ENCODE measurements around the gene SPAG6.

Gene SPAG6

DNA sequence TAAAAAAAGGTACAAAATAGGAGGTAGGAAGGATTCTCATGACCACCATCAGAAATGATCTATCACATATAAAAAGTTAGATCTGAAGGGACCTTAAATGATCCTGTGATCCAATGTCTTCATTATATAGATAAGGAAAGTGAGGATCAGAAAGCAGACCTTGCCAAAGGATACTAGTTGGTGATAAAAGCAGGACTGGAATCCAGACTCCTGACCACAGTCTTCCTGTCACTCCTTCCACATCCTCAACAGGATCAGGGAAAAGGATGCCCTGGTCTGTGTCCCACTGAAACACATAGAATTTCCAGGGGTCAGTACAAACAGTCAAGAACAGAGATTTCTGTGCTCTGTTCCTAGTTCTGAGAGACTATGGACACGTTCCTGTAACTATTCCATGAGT is 97.2 kb downstream of the SPAG6 start:
- Histone ChIP-seq H3K4me3 (ENCODE audit: low read depth, low read length) (no peak overlapping the region), H3K36me3 (no peaks in the 10 kb centered on the region), H3K4me1 (peaks cover 37% of the 10 kb centered on the region), H3K27me3 (no peaks in the 10 kb centered on the region), H3K9me3 (no peaks in the 10 kb centered on the region)
- TF ChIP-seq, protein P1, sequence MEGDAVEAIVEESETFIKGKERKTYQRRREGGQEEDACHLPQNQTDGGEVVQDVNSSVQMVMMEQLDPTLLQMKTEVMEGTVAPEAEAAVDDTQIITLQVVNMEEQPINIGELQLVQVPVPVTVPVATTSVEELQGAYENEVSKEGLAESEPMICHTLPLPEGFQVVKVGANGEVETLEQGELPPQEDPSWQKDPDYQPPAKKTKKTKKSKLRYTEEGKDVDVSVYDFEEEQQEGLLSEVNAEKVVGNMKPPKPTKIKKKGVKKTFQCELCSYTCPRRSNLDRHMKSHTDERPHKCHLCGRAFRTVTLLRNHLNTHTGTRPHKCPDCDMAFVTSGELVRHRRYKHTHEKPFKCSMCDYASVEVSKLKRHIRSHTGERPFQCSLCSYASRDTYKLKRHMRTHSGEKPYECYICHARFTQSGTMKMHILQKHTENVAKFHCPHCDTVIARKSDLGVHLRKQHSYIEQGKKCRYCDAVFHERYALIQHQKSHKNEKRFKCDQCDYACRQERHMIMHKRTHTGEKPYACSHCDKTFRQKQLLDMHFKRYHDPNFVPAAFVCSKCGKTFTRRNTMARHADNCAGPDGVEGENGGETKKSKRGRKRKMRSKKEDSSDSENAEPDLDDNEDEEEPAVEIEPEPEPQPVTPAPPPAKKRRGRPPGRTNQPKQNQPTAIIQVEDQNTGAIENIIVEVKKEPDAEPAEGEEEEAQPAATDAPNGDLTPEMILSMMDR (IDR thresholded peaks at IDR 0.05; ENCODE audit: low read depth, low read length): no peak
- DNase-seq: peak; percentile 60

DNA sequence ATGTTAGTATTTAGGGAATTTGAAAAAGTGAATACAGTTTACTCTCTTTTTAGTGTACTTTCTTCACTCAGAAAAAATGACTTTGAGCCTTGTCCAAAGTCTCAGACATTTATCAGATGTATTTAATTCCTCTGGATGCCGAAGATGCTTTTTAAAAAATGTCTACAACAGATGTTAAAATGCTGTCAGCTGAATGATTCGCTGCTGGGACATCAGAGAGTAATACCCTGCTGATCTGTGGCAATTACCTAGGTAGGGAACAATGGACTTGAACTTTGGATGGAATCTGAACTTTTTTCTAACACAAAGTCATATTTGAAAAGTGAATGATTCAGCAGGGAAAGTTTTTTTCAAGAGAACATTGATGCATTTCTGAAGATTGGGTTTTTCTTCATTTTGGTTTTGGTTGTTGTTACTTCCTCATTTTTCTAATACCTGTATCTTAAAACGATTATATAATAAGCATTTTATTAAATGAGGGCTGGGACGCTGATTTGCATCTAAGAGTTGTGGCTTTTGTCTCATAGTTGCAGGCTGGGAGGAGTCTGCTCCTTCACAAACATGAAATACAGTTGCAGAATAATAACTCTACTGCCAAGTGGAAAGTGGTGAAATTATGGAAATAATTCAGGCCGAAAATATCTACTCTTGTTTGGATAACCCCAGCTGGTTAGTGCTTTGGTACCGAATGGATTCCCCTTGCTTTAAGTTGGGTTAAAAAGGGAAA is 98.0 kb downstream of the SPAG6 start:
- H3K27me3 ChIP-seq: no peaks in the 10 kb centered on the region
- H3K4me1 ChIP-seq: peaks cover 37% of the 10 kb centered on the region
- H3K9me3 ChIP-seq: no peaks in the 10 kb centered on the region
- H3K36me3 ChIP-seq: no peaks in the 10 kb centered on the region
- H3K4me3 ChIP-seq (ENCODE audit: low read depth, low read length): no peak overlapping the region
- TF ChIP-seq, protein P1 (IDR thresholded peaks at IDR 0.05; ENCODE audit: low read depth, low read length): no peak
- no peak for DNase-seq

DNA sequence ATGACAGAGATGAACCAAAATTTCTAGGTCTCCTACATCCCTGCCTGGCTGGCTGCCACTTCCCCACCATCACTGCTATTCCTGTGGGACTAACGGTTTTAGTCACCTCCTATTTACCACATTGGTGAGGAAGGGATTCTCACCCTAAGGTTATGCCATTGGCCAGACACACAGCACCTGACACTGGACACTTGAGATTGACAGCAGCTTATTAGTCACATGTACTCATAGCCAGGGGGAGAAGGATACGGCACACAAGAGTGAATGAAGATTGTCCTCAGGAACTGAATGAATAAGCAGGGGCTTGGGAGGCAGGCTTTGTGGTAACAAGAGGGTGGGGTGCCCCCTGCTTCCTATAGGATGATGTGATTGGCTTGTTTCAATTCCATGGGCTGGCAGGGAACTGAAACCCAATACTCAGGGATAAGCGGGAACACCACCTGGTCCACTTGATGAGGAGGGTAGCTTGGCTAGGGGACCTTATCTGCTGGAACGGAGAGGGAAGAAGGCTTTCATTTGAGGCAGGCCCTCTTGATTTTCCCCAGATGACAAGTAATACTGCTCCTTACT is 99.0 kb downstream of the SPAG6 start:
- H3K36me3 ChIP-seq: no peaks in the 10 kb centered on the region
- no peaks in the 10 kb centered on the region for H3K27me3 ChIP-seq
- H3K4me3 ChIP-seq (ENCODE audit: low read depth, low read length): no peak overlapping the region
- peaks cover 37% of the 10 kb centered on the region for H3K4me1 ChIP-seq
- DNase-seq: no peak
- TF ChIP-seq, protein P1 (IDR thresholded peaks at IDR 0.05; ENCODE audit: low read depth, low read length): no peak
- no peaks in the 10 kb centered on the region for H3K9me3 ChIP-seq

DNA sequence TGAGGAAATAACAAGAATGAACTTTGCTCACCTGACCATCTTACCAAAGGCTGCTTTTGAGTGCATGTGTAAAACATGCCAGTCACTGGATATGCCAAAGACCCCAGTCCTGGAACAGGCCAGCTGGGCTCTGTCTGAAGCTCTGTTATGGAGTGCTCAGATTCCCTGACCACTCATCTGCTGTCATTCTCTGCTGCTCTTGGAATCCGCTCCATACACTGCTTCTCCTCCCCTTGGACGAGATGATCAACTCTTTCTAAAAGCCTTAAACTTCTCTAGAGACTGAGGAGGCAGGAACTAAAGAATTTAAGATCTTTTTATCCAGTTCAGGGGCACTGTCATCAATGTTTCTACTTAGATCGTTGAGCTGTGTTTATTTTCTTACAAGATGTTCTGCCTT is 100.2 kb downstream of the SPAG6 start:
- no peaks in the 10 kb centered on the region for H3K36me3 ChIP-seq
- TF ChIP-seq, protein P1 (IDR thresholded peaks at IDR 0.05; ENCODE audit: low read depth, low read length): no peak
- no peak overlapping the region for H3K4me3 ChIP-seq (ENCODE audit: low read depth, low read length)
- DNase-seq: no peak
- H3K9me3 ChIP-seq: no peaks in the 10 kb centered on the region
- no peaks in the 10 kb centered on the region for H3K27me3 ChIP-seq
- H3K4me1 ChIP-seq: peaks cover 30% of the 10 kb centered on the region

DNA sequence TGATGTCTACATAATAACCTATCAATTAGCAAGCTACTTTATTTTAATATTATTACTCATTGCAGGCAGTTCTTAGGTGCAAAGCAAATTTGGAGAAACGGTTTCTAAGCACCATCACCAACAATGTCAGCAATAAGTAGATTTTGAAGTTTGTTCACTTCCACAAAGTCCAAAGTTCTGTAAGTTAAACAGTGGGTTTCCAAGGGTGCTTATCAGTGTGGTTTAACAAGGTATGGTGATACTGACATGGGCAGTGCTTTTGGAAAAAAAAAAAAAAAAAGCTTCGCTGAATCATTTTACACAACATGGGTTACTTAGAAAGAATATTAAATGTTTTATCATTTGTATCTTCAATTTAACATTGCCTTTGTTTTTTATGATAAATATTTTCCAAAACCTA is 101.8 kb downstream of the SPAG6 start:
- TF ChIP-seq, protein P1 (IDR thresholded peaks at IDR 0.05; ENCODE audit: low read depth, low read length): no peak

DNA sequence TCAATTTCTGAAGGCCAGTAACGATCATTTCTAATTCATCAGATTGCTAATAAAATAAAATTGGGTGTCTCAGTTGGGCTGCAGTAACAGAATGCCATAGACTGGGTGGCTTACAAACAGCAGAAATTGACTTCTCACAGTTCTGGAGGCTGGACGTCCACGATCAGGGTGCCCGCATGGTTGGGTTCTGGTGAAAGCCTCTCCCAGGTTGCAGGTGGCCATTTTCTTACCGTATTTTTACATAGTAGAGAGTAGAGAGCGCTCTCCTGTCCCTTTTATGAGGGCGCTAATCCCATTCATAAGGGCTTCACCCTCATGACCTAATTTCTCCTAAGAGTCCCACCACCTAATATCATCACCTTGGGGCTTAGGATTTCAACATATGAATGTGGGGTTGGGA is 106.0 kb downstream of the SPAG6 start:
- Histone ChIP-seq H3K4me1 (peaks cover 13% of the 10 kb centered on the region), H3K27me3 (no peaks in the 10 kb centered on the region), H3K4me3 (ENCODE audit: low read depth, low read length) (no peak overlapping the region), H3K9me3 (no peaks in the 10 kb centered on the region), H3K36me3 (no peaks in the 10 kb centered on the region)
- TF ChIP-seq, protein P1 (IDR thresholded peaks at IDR 0.05; ENCODE audit: low read depth, low read length): no peak
- no peak for DNase-seq

More for the DNA sequence above, 101.8 kb downstream of the SPAG6 start:
- no peak for DNase-seq
- Histone ChIP-seq H3K27me3 (no peaks in the 10 kb centered on the region), H3K9me3 (no peaks in the 10 kb centered on the region), H3K4me1 (peaks cover 16% of the 10 kb centered on the region), H3K4me3 (ENCODE audit: low read depth, low read length) (no peak overlapping the region), H3K36me3 (no peaks in the 10 kb centered on the region)
